ENCODE data around the gene CXCR6. TPM values are rescaled to one million over a fixed set of nuclear protein-coding genes. Genes with fewer than 3 reads are reported as not detected.

Gene CXCR6
- total RNA-seq, 4 donors from 2014 or later, result 0.44 to 1.6 (median 0.72) TPM; not detected in 1

DNA sequence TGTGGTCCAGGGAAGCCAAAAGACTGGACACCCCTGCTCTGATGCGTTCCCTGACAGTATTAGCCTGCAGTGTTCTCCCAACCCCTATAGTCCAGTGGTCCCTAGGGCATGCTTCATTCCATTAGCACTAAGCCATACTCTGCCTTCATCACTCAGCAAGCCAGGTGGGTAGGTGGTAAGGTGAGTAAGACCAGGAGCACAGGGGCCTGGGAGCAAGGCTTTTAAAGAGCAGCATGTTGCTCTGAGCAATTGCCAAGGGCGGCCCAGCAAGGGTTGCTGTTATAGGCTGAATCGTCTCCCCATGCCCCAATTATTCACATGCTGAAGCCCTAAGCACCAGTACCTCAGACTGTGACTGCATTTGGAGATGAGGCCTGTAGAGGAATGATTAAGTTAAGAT, 11.0 kb downstream of the CXCR6 start:
- WGBS, 2 donors, result 93 to 97% methylated on average over 3 of the region's 3 CpGs
- intact Hi-C loops (cut with DNase I; ENCODE audit: low total_unique reads), result no loop called here
- peak in 1 of 2 donors; percentile 52 for DNase-seq (ENCODE audit: low spot score in 2 of 2)
- no peak overlapping the region for H3K4me3 ChIP-seq (ENCODE audit: low read depth, poor library complexity, severe bottlenecking)
- no peak for TF ChIP-seq CTCF (IDR thresholded peaks at IDR 0.05)
- TF ChIP-seq POLR2A (IDR thresholded peaks at IDR 0.05), result no peak

GRCh38 chr3:45955017-45955647, 11.9 kb downstream of the CXCR6 start:
- intact Hi-C loops (cut with DNase I; ENCODE audit: low total_unique reads), result no loop called here
- peak in 1 of 2 donors; percentile 50 for DNase-seq (ENCODE audit: low spot score in 2 of 2)
- H3K4me3 ChIP-seq (ENCODE audit: low read depth, poor library complexity, severe bottlenecking), result no peak overlapping the region
- WGBS, 2 donors, result 85 to 95% methylated on average over 11 of the region's 11 CpGs
- no peak for TF ChIP-seq CTCF (IDR thresholded peaks at IDR 0.05)
- no peak for TF ChIP-seq POLR2A (IDR thresholded peaks at IDR 0.05)

DNA sequence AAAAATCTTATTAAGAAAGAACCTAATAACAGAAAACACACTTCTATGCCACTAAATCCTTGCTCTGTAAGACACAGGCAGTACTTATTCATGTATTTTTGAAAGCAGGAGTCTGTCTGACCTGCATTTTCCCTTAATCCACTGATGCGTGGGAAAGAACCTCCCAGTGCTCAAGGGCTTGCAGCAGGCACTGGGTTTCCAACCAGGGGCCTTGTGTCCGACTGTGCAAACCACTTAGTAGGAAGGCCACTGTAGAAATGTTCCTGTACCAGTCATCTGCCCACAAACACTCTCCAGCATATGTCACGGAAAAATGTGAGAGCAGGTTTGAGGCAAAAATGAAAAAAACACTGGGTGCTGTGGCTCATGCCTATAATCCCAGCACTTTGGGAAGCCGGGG, 12.4 kb downstream of the CXCR6 start:
- intact Hi-C loops (cut with DNase I; ENCODE audit: low total_unique reads), result no loop called here
- WGBS, 2 donors, result 93 to 94% methylated on average over 4 of the region's 4 CpGs
- TF ChIP-seq POLR2A (IDR thresholded peaks at IDR 0.05) (no peak), CTCF (IDR thresholded peaks at IDR 0.05) (no peak)

DNA sequence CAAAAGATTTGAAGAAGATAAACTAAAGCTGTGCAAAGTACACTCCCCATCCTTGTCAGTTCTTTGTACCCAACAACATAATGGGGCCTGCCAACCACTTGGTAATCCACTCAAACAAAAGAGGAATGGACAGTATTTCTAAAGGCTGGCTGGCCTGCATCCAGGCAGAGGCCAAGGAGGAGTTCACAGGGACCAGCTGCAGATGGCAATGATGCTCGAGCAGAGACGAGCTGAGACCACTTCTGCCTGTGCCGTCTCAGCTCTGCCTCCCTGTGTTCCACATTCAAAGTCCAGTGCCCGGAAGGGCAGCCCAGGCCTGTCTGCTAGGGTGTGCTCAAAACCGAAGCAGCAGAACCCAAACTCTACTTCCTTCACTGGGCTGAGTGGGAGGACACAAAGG, 14.3 kb downstream of the CXCR6 start:
- intact Hi-C loops (cut with DNase I; ENCODE audit: low total_unique reads), result no loop called here
- DNase-seq (ENCODE audit: low spot score in 2 of 2), result no peak
- TF ChIP-seq POLR2A (IDR thresholded peaks at IDR 0.05), result no peak
- TF ChIP-seq CTCF (IDR thresholded peaks at IDR 0.05), result no peak
- WGBS, 2 donors, result 83 to 92% methylated on average over 5 of the region's 5 CpGs
- H3K4me3 ChIP-seq (ENCODE audit: low read depth, poor library complexity, severe bottlenecking), result no peak overlapping the region

More for the DNA sequence above, 12.4 kb downstream of the CXCR6 start:
- DNase-seq (ENCODE audit: low spot score in 2 of 2), result no peak
- no peak overlapping the region for H3K4me3 ChIP-seq (ENCODE audit: low read depth, poor library complexity, severe bottlenecking)

GRCh38 chr3:45958321-45958791, 15.1 kb downstream of the CXCR6 start:
- TF ChIP-seq POLR2A (IDR thresholded peaks at IDR 0.05) (no peak), CTCF (IDR thresholded peaks at IDR 0.05) (no peak)
- peak; percentile 69 to 90 for DNase-seq (ENCODE audit: low spot score in 2 of 2)

GRCh38 chr3:45959201-45959600, 15.9 kb downstream of the CXCR6 start:
- 87 to 93% methylated on average over 7 of the region's 7 CpGs for WGBS, 2 donors
- H3K4me3 ChIP-seq (ENCODE audit: low read depth, poor library complexity, severe bottlenecking), result no peak overlapping the region
- no peak for DNase-seq (ENCODE audit: low spot score in 2 of 2)
- intact Hi-C loops (cut with DNase I; ENCODE audit: low total_unique reads), result no loop called here
- no peak for TF ChIP-seq POLR2A (IDR thresholded peaks at IDR 0.05)
- TF ChIP-seq CTCF (IDR thresholded peaks at IDR 0.05), result no peak

More at GRCh38 chr3:45958321-45958791, 15.1 kb downstream of the CXCR6 start:
- intact Hi-C loops (cut with DNase I; ENCODE audit: low total_unique reads), result no loop called here
- WGBS, 2 donors, result 77 to 93% methylated on average over 6 of the region's 6 CpGs
- no peak overlapping the region for H3K4me3 ChIP-seq (ENCODE audit: low read depth, poor library complexity, severe bottlenecking)

Measured in lower leg skin (tissue), 4 donors.